Brain microvascular endothelial cell (primary cell): ENCODE results near the gene NCS1.

Experiments
- DNase-seq: peaks from one replicate; pipeline ENCODE4 v3.0.0-alpha.2; 2020
- H3K27ac ChIP-seq: fragments of 250-450 bp; sonication (Bioruptor Pico); 2 replicates; pipeline ENCODE4 v1.5.1; 2020; ENCODE audit warnings: mild to moderate bottlenecking, moderate library complexity
- H3K27me3 ChIP-seq: fragments of 250-450 bp; sonication (Bioruptor Pico); replicated peaks from 2 replicates; pipeline ENCODE4 v1.5.1; 2020; ENCODE audit warnings: mild to moderate bottlenecking
- H3K36me3 ChIP-seq: fragments of 250-450 bp; sonication (Bioruptor Pico); replicated peaks from 2 replicates; pipeline ENCODE4 v1.5.1; 2020; ENCODE audit warnings: mild to moderate bottlenecking
- H3K4me3 ChIP-seq: 2 replicates; pipeline ENCODE4 v1.5.1; 2011; ENCODE audit warnings: low read depth, mild to moderate bottlenecking, control low read depth, low read length, moderate library complexity
- CTCF ChIP-seq: IDR thresholded peaks from 2 replicates; pipeline ENCODE4 v1.5.1; 2011; ENCODE audit warnings: low read depth, mild to moderate bottlenecking, moderate library complexity, low read length, control low read depth, inconsistent platforms; ENCODE audit errors: missing control alignments
- in situ Hi-C: cut with HindIII; loops from 2 replicates; pipeline ENCODE4 v1.10.0; 2017; ENCODE audit warnings: low sequenced_read_pairs, low pct_ligation_motif_present

NCS1 gene

GRCh38 chr9:130165579-130165978 lies 6.6 kb upstream of the NCS1 start:
- no peak overlapping the region for H3K27ac ChIP-seq
- DNase-seq: no peak
- no peaks in the 10 kb centered on the region for H3K36me3 ChIP-seq
- in situ Hi-C loops: no loop called here
- no peaks in the 10 kb centered on the region for H3K27me3 ChIP-seq
- no peak for TF ChIP-seq CTCF
- no peak overlapping the region for H3K4me3 ChIP-seq

GRCh38 chr9:130166399-130166798 lies 5.8 kb upstream of the NCS1 start:
- DNase-seq: no peak
- in situ Hi-C loops: no loop called here
- TF ChIP-seq CTCF: no peak
- H3K36me3 ChIP-seq: no peaks in the 10 kb centered on the region
- no peaks in the 10 kb centered on the region for H3K27me3 ChIP-seq
- no peak overlapping the region for H3K27ac ChIP-seq
- no peak overlapping the region for H3K4me3 ChIP-seq

GRCh38 chr9:130167927-130168326 lies 4.3 kb upstream of the NCS1 start:
- H3K4me3 ChIP-seq: no peak overlapping the region
- H3K27me3 ChIP-seq: no peaks in the 10 kb centered on the region
- no peak for DNase-seq
- TF ChIP-seq CTCF: peak; percentile 45
- H3K27ac ChIP-seq: no peak overlapping the region
- no peaks in the 10 kb centered on the region for H3K36me3 ChIP-seq
- in situ Hi-C loops: no loop called here

GRCh38 chr9:130171226-130172148 lies 717 bp upstream of the NCS1 start:
- Histone ChIP-seq H3K4me3 (peak overlapping the region; percentile 42), H3K27ac (no peak overlapping the region), H3K27me3 (no peaks in the 10 kb centered on the region), H3K36me3 (peaks cover under 1% of the 10 kb centered on the region)
- in situ Hi-C loops: no loop called here
- TF ChIP-seq CTCF: no peak
- no peak for DNase-seq

- DNase-seq: no peak
- Histone ChIP-seq H3K27ac (peak overlapping the region; percentile 58), H3K27me3 (no peaks in the 10 kb centered on the region), H3K36me3 (peaks cover 4% of the 10 kb centered on the region), H3K4me3 (peak overlapping the region; percentile 71)
- TF ChIP-seq CTCF: no peak
- in situ Hi-C loops: no loop called here
These were observed 858 bp downstream of the NCS1 start for GRCh38 chr9:130172858-130173665.
